Chondrocyte (in vitro differentiated cells): ENCODE results near the gene HLCS. TPM values are rescaled to one million over a fixed set of nuclear protein-coding genes. Genes with fewer than 3 reads are reported as not detected.

Source experiments
- DNase-seq: peaks from one replicate; pipeline ENCODE4 v3.0.0; 2021; ENCODE audit warnings: mixed read lengths, low spot score
- H3K27ac Mint-ChIP-seq: one replicate; pipeline ENCODE4 v1.8.0; 2021; ENCODE audit warnings: mild to moderate bottlenecking, moderate library complexity, mixed read lengths; ENCODE audit not compliant: unreplicated experiment
- H3K27me3 Mint-ChIP-seq: 2 replicates; pipeline ENCODE4 v1.8.0; 2021; ENCODE audit warnings: low read depth, mixed read lengths
- H3K36me3 Mint-ChIP-seq: 2 replicates; pipeline ENCODE4 v1.8.0; 2021; ENCODE audit warnings: low read depth, mixed read lengths
- H3K4me1 Mint-ChIP-seq: 2 replicates; pipeline ENCODE4 v1.8.0; 2021; ENCODE audit warnings: low read depth, mild to moderate bottlenecking, mixed read lengths
- H3K4me3 Mint-ChIP-seq: one replicate; pipeline ENCODE4 v1.8.0; 2021; ENCODE audit warnings: mild to moderate bottlenecking, moderate library complexity, mixed read lengths; ENCODE audit not compliant: unreplicated experiment
- H3K9me3 Mint-ChIP-seq: 2 replicates; pipeline ENCODE4 v1.8.0; 2021; ENCODE audit warnings: low read depth, mixed read lengths
- CTCF ChIP-seq: fragments of 200-600 bp; sonication (generic); IDR thresholded peaks from 2 replicates; pipeline ENCODE4 v1.5.0; 2021; ENCODE audit warnings: antibody characterized with exemption, mild to moderate bottlenecking, moderate library complexity
- total RNA-seq: library from RNA; stranded (reverse); gene quantifications from 3 replicates; pipeline ENCODE4 v1.2.1, GENCODE V29; 2021

Gene HLCS
- total RNA-seq, 1 donor from 2014 or later, result 30.4 TPM

GRCh38 chr21:36751383-36751782 is 215.1 kb downstream of the HLCS start:
- TF ChIP-seq CTCF, result no peak
- DNase-seq, result no peak
- Mint-ChIP-seq H3K27me3 (no peaks in the 10 kb centered on the region), H3K36me3 (peaks cover 4% of the 10 kb centered on the region), H3K9me3 (no peaks in the 10 kb centered on the region), H3K27ac (peak overlapping the region; percentile 46), H3K4me3 (no peak overlapping the region), H3K4me1 (peaks cover 60% of the 10 kb centered on the region)

GRCh38 chr21:36750576-36750959 is 215.9 kb downstream of the HLCS start:
- Mint-ChIP-seq H3K4me1 (peaks cover 60% of the 10 kb centered on the region), H3K9me3 (no peaks in the 10 kb centered on the region), H3K4me3 (no peak overlapping the region), H3K36me3 (peaks cover 2% of the 10 kb centered on the region), H3K27me3 (no peaks in the 10 kb centered on the region), H3K27ac (peak overlapping the region; percentile 92)
- no peak for TF ChIP-seq CTCF
- no peak for DNase-seq

- DNase-seq, result no peak
- no peak for TF ChIP-seq CTCF
- no peaks in the 10 kb centered on the region for H3K36me3 Mint-ChIP-seq
- H3K27me3 Mint-ChIP-seq, result no peaks in the 10 kb centered on the region
- H3K27ac Mint-ChIP-seq, result peak overlapping the region; percentile 92
- H3K9me3 Mint-ChIP-seq, result no peaks in the 10 kb centered on the region
- no peak overlapping the region for H3K4me3 Mint-ChIP-seq
- H3K4me1 Mint-ChIP-seq, result peaks cover 60% of the 10 kb centered on the region
Measured at GRCh38 chr21:36749935-36750575, 216.4 kb downstream of the HLCS start.

- DNase-seq, result no peak
- Mint-ChIP-seq H3K27me3 (no peaks in the 10 kb centered on the region), H3K4me3 (peak overlapping the region; percentile 56), H3K27ac (no peak overlapping the region), H3K36me3 (no peaks in the 10 kb centered on the region), H3K9me3 (no peaks in the 10 kb centered on the region), H3K4me1 (peaks cover 44% of the 10 kb centered on the region)
- TF ChIP-seq CTCF, result peak; percentile 34
Measured at GRCh38 chr21:36747815-36748383, 218.6 kb downstream of the HLCS start.

- DNase-seq, result no peak
- TF ChIP-seq CTCF, result peak; percentile 15
- Mint-ChIP-seq H3K4me3 (peak overlapping the region; percentile 67), H3K36me3 (no peaks in the 10 kb centered on the region), H3K27me3 (no peaks in the 10 kb centered on the region), H3K27ac (no peak overlapping the region), H3K9me3 (no peaks in the 10 kb centered on the region), H3K4me1 (peaks cover 38% of the 10 kb centered on the region)
Measured at GRCh38 chr21:36747041-36747814, 219.2 kb downstream of the HLCS start.
